LNCaP clone FGC (cell line): ENCODE measurements around the gene ZNF134.

Experiments used
- DNase-seq: peaks from one replicate; pipeline ENCODE4 v3.0.0-alpha.2; 2011; ENCODE audit warnings: low read depth
- H3K4me3 ChIP-seq: 2 replicates; pipeline ENCODE4 v1.5.1; 2011; ENCODE audit warnings: mild to moderate bottlenecking, low read depth, low read length, control low read depth
- CTCF ChIP-seq: IDR thresholded peaks from 2 replicates; pipeline ENCODE4 v1.5.1; 2012; ENCODE audit warnings: mild to moderate bottlenecking; ENCODE audit not compliant: control insufficient read depth, insufficient read depth; ENCODE audit errors: extremely low read depth

The ZNF134 gene

GRCh38 chr19:57611113-57611512 is 2.9 kb upstream of the ZNF134 start:
- H3K4me3 ChIP-seq, result no peak overlapping the region
- DNase-seq, result no peak

GRCh38 chr19:57615346-57615745 is 1.3 kb downstream of the ZNF134 start:
- peak overlapping the region; percentile 89 for H3K4me3 ChIP-seq
- no peak for DNase-seq
- no peak for TF ChIP-seq CTCF

More at GRCh38 chr19:57611113-57611512, 2.9 kb upstream of the ZNF134 start:
- TF ChIP-seq CTCF, result no peak

GRCh38 chr19:57620673-57621348 is 6.8 kb downstream of the ZNF134 start:
- H3K4me3 ChIP-seq, result no peak overlapping the region
- DNase-seq, result no peak
- no peak for TF ChIP-seq CTCF

GRCh38 chr19:57623091-57623490 is 9.0 kb downstream of the ZNF134 start:
- no peak overlapping the region for H3K4me3 ChIP-seq
- no peak for TF ChIP-seq CTCF
- DNase-seq, result no peak

- DNase-seq, result peak; percentile 80
- H3K4me3 ChIP-seq, result peak within 1 kb of the TSS; percentile 85
- no peak for TF ChIP-seq CTCF
These were observed 19.2 kb downstream of the ZNF134 start, which contains the start of gene ZNF211 for GRCh38 chr19:57632987-57633831. ZNF211 (plus strand) TSS chr19:57633168; CDS start chr19:57633347, 179 bp downstream.

GRCh38 chr19:57633832-57634131 is 19.7 kb downstream of the ZNF134 start:
- TF ChIP-seq CTCF, result no peak
- peak overlapping the region; percentile 85 for H3K4me3 ChIP-seq
- DNase-seq, result no peak
